WI38 (cell line): Measurements from ENCODE around the gene TNNT2.

Experiments
- H3K4me3 ChIP-seq: 2 replicates; pipeline ENCODE4 v1.5.1; 2011; ENCODE audit warnings: low read depth, mild to moderate bottlenecking, control low read depth, low read length
- TF ChIP-seq, protein P1 (sequence below): IDR thresholded peaks from 2 replicates; pipeline ENCODE4 v1.5.1; 2012; ENCODE audit warnings: low read depth, mild to moderate bottlenecking, control low read depth, low read length

The TNNT2 gene

DNA sequence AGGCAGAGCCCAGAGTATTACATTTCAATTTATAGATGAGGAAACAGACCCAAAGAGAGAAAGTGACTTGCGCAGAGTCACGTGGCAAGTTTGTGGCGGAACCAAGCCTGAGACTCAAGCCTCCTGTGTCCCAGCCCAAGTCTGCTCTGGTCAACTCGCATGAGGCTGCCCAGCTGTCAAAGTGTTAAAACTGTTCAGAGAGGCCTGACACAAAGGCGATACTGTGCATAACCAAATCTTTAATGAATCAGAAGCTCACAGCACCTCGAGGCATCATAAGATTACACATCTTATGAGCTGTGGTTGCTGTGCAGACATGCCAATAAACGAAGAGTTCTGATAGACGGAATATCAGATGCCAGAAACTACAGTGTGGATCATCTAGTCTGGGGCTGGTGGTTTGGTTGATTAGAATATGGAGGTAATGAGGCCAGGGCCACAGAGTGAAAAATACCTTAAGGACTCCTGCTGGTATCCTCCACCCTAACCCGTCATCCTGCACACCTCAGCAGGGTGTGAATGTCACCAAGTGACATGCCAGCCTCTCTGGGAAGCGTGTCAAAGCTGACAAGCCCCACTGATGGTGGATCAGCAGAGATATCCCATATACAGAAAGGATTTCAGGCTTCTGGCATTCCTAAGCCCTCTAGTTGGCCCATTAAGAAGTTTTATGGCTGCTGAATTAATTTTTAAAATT is 42.2 kb downstream of the TNNT2 start:
- H3K4me3 ChIP-seq = no peak overlapping the region
- TF ChIP-seq, protein P1, sequence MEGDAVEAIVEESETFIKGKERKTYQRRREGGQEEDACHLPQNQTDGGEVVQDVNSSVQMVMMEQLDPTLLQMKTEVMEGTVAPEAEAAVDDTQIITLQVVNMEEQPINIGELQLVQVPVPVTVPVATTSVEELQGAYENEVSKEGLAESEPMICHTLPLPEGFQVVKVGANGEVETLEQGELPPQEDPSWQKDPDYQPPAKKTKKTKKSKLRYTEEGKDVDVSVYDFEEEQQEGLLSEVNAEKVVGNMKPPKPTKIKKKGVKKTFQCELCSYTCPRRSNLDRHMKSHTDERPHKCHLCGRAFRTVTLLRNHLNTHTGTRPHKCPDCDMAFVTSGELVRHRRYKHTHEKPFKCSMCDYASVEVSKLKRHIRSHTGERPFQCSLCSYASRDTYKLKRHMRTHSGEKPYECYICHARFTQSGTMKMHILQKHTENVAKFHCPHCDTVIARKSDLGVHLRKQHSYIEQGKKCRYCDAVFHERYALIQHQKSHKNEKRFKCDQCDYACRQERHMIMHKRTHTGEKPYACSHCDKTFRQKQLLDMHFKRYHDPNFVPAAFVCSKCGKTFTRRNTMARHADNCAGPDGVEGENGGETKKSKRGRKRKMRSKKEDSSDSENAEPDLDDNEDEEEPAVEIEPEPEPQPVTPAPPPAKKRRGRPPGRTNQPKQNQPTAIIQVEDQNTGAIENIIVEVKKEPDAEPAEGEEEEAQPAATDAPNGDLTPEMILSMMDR = no peak

DNA sequence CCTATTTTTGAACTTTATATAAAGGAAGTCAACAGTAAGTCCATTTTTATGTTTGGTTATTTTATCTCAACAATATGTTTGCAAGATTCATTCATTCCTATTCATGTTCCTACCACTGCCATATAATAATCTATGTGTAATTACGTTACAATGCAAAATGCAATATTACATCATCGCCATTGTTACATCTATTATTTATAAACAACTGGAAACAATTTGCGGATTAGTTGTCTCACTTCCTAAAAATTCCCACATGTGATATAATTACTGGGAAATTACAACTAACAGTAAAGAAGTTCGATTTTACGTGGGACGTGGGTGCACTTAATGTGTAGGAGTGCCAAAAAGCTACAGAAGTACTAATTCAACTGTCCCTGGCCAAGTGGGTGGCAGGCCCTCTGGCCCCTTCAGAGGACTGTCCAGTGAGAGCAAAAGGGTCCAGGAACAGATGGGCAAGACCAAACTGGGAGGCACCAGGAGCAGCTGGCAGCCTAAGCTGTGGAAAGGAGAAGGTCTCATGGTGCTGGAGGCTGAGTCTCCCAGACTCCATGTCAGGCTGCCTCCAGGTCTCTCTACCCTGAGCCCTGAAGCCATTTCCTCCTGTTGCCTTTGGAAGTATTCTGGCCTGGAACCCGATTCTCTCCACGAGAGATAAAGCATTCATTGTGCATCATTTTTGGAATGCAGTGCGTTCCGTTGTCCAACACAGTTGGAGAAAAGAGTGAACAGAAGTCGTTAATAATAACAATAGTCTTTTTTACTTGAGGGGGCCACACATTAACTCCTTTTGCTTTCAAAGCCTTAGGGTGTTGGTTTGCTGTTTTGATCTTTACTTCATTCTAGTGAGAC is 42.9 kb downstream of the TNNT2 start:
- no peak overlapping the region for H3K4me3 ChIP-seq
- TF ChIP-seq, protein P1 = no peak

DNA sequence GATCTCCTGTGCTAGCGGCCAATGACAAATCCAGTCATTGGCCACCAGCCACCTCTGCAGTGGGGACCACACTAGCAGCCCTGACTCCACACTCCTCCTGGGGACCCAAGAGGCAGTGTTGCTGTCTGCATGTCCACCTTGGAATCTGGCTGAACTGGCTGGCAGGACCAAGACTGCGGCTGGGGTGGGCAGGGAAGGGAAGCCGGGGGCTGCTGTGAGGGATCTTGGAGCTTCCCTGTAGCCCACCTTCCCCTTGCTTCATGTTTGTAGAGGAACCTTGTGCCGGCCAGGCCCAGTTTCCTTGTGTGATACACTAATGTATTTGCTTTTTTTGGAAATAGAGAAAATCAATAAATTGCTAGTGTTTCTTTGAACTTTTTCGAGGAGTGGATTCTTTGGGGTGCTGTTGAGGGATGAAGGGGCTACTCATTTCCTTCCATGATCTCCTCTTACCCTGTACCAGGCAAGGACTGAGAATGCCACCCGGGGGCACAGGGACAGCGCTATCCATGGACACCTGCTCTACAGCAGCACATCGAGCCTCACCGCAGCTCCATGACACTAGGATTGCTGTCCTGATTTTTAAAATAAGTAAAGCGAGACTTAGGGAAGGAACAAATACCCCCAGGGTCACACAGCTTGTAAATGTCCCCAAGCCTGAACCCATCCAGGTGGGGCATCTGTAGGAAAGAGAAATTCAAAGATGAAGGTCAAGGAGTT is 44.7 kb downstream of the TNNT2 start:
- H3K4me3 ChIP-seq = no peak overlapping the region
- TF ChIP-seq, protein P1 = no peak

DNA sequence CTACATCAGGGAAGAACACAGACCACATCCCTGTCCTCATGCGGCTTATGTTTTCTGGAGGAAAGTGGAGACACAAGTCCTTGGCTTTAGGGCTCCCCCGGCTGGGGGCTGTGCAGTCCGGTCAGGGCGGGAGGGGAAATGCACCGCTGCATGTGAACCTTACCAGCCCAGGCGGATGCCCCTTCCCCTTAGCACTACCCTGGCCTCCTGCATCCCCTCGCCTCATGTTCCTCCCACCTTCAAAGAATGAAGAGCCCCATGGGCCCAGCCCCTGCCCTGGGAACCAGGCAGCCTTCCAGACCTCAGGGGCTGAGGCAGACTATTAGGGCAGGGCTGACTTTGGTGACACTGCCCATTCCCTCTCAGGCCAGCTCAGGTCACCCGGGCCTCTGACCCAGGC is 45.5 kb downstream of the TNNT2 start:
- TF ChIP-seq, protein P1 = no peak

DNA sequence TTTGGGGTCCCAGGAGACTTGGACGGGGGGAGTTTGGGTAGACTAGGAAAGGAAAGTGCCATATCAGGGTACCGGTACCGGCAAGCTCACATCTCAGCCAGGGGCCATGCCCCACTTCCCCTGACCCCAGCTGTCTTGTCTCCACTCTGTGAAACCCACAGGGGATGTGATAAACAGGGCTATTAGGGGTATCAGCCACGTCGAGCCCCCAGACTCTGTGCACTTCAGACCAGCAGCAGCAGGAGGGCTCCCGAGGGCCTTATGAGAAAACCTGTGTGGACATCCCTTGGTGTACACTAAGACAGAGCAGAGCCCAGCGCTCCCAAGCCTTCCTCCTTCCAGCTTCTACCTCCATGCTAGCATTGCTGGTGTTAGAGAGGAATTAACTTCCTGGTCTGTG is 46.3 kb downstream of the TNNT2 start:
- TF ChIP-seq, protein P1 = no peak
- no peak overlapping the region for H3K4me3 ChIP-seq

More for the DNA sequence above, 45.5 kb downstream of the TNNT2 start:
- H3K4me3 ChIP-seq = no peak overlapping the region

DNA sequence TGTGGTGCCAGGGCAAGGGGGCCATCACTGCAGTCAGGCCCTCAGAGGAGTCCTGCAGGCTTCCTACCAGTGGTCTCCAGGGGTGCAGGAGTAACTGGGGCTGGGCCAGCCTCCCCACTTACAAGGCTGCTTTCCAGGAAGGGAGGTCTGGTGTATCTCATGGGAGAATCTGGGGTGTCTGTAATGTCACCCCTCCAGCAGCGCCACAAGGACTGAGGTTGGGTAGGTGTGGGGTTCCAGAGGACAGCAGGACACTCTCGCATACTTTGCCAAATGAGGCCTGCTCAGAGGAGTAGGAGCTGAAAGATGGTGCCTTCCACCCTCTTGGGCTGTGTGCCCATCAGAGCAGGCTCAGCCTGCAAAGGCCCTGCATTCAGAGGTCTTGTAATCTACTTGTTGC is 46.9 kb downstream of the TNNT2 start:
- H3K4me3 ChIP-seq = no peak overlapping the region
- TF ChIP-seq, protein P1 = no peak
